NOMO-1 treated with dmso at 0.1 percent for 144 hours (cell line): Measurements from ENCODE around the gene ONECUT3.
"Not testable (repeated sequence)": the region's sequence is repeated elsewhere in the genome, so short reads cannot be mapped to it uniquely, and the experiment has no call there.

Source experiments
- DNase-seq: peaks from one replicate; lab custom pipeline; 2025; ENCODE audit not compliant: unreplicated experiment; lab: John Stamatoyannopoulos, UW

ONECUT3 gene

DNA sequence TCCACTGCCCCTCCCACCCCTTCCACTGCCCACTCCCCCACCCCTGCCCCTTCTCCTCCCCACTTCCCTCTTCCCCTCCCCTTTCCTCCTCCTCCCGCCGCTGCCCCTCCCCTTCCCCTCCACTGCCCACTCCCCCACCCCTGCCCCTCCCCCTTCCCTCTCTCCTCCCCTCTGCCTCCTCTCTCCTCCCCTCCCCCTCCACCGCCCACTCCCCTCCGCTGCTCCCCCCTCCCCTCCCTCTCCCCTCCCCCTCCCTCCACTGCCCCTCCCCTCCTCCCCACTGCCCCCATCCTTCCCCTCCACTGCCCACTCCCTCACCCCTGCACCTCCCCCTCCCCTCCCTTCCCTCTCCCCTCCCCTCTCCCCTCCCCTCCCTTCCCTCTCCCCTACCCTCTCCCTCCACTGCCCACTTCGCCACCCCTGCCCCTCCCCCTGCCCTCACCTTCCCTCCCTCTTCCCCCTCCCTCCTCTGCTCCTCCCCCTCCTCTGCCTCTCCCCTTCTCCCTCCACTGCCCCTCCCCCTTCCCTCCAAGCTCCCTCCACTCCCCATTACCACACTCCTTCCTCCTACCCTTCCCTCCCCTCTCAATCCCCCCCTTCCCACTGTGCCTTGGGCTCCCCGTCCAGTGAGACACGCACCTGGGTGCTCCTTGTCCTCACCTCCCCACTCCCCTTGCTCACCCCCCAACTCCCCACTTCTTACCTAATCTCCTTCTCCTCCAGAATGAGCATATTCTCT is 36.9 kb downstream of the ONECUT3 start:
- DNase-seq, result no peak

DNA sequence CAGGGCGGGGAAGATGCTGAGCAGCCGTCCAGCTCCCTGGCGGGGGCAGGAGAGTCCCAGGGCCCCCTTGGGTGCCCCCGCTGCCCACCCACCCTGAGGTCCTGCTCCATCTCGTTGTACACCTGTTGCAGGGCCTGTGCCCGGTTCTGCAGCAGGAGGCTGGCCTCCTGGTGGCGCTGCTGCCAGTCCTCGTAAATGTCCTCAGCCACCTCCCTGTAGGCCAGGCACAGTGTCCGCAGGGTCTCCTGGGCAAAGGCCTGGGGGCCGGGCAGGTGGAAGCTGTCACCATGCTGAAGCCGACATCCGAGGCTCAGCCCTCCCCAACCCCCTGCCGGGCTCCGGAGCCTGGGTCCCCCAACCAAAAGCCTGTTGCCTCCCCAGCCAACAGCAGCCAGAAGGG is 38.6 kb downstream of the ONECUT3 start:
- DNase-seq, result no peak

DNA sequence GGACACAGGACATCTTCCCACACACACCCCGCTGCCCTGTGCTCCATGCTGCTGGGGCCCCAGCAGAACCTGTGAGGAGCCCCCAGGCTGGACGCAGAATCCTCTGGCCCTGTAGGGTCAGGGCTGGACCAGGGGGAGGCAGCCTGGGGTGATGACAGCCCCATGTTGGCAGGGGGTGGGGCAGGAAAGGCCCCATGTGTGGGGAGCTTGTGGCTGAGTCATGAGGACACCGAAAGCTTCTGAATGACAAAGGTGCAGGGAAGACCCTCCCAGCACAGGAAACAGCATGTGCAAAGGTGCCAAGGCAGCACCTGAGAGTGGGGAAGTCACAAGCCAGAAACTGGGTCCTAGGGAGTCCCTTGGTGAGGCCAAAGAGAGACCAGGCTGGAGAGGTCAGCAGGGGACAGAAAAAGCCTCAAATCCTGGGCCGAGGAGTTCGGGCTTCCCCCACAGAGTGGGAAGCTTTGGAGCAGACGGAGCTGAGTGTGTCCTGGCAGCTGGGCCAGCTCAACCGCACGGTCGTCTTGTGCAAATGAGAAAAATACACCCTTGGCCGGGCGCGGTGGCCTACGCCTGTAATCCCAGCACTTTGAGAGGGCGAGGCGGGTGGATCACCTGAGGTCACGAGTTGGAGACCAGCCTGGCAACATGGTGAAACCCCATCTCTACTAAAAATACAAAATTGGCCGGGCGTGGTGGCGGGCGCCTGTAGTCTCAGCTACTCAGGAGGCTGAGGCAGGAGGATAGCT is 41.3 kb downstream of the ONECUT3 start:
- no peak for DNase-seq

DNA sequence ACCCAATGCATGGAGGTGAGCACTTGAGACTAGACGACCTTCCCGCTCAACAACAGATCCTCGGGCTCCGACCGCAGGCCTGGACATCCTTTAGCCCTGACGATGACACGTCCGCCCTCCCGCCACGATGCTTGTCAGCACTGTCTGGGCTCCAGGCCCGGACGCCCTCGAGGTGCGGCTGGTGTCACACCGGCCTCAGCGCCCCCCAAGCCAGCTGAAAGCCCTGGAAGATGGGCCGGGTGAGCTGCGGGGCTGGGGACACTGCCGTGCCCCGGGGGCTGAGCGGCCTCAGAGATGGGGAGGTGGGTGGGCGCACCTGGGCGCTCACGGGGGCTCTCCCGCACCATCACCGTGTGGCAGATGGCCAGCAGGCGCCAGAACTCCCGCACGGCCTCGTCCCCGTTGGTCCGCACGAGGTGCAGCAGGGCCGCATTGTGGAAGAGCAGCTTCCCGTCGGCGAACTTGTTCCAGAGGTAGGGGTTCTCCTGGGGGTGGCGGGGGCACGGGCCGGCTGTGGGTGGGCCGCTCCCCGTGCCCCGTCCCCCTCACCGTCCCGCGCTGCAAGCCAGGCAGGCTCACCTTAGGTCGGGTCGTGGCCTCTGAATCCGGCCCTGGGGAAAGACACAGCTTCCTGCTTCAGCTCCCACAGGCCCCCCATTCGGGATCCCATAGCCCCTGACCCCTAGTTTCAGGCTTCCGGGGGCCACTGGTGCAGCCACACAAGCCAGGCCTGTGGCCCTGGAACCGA is 43.3 kb downstream of the ONECUT3 start:
- DNase-seq, result no peak

DNA sequence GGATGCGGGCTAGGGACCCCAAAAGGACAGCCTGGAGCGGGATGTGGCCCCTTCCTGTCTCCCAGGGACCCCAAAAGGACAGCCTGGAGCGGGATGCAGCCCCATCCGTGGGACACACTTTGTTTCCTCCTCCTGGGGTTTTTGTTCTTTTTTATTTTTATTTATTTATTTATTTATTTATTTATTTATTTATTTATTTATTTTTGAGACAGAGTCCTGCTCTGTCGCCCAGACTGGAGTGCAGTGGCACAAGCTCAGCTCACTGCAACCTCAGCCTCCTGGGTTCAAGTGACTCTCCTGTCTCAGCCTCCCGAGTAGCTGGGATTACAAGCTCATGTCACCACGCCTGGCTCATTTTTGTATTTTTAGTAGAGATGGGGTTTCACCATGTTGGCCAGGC is 44.0 kb downstream of the ONECUT3 start:
- not testable (repeated sequence) for DNase-seq

DNA sequence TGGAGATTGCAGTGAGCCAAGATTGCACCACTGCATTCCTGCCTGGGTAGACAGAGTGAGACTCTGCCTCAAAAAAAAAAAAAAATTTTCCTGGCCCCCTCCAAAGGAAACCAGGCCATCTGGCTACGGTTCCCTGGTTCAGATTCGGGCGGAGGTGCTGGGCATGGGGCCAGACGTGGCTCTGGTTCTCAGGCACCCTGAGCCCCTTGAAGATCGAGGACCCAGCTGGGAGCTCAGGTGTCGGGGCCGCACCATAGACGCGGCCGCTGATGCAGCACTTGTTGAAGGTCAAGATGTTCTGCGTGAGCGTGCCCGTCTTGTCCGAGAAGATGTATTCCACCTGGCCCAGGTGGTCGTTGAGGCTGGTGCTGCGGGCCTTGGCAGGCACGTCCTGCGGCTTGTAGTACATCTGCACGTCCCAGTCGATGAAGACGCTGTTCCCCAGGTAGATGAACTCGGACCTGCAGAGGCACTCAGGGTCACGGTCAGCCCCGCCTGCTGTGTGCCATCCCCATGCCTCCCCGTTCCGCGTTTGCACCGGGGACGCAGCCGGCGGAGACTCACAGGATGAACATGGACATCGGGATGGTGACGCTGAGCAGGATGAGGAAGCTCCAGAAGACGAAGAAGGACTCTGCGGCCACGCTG is 46.5 kb downstream of the ONECUT3 start:
- no peak for DNase-seq

DNA sequence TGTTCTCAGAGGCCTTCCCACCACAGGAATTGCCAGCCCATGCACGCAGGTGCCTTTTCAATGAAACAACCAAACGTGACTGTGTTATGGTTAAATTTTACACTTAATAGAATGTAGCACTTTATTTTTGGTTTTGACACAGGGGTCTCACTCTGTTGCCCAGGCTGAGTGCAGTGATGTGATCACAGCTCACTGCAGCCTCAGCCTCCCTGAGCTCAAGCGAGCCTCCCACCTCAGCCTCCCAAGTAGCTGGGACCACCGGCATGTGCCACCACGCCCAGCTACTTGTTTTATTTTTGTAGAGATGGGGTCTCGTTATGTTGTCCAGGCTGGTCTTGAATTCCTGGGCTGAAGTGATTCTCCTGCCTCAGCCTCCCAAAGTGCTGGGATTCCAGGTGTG is 51.6 kb downstream of the ONECUT3 start:
- no peak for DNase-seq

DNA sequence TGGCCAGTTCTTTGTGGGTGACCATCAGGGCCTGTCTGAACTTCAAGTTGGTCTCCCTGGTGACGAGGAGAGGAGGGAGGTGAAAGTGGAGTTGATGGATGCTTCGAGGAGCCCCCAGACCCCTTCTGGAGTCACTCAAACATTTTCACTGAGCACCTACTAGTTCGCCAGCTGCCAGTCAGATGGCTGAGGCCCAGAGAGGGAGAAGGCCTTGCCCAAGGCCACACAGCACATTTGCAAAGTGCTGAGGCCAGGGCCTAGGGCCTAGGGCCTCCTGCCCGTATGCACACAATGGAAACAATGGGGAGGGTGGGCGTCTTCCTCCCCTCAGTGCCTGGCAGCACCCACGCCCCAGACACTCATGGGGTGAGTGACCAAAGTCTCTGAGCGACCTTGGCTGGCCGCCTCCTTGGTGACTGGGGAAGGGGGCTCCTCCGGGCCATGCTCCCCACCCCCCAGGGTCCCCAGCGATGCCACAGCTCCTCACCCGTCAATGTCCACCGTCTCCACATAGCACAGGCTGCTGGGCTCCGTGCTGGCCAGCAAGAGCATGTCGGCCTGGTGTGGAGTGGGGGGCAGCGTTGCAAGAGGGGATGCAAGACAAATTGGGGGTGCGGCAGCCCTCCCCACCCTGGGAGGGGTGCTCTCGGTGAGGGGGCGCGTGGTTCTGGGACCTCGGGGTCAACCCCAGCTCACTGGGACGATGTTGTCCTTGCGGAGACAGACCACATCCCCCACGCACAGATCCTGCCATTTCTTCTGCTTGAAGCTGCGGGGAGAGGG is 52.3 kb downstream of the ONECUT3 start:
- no peak for DNase-seq

DNA sequence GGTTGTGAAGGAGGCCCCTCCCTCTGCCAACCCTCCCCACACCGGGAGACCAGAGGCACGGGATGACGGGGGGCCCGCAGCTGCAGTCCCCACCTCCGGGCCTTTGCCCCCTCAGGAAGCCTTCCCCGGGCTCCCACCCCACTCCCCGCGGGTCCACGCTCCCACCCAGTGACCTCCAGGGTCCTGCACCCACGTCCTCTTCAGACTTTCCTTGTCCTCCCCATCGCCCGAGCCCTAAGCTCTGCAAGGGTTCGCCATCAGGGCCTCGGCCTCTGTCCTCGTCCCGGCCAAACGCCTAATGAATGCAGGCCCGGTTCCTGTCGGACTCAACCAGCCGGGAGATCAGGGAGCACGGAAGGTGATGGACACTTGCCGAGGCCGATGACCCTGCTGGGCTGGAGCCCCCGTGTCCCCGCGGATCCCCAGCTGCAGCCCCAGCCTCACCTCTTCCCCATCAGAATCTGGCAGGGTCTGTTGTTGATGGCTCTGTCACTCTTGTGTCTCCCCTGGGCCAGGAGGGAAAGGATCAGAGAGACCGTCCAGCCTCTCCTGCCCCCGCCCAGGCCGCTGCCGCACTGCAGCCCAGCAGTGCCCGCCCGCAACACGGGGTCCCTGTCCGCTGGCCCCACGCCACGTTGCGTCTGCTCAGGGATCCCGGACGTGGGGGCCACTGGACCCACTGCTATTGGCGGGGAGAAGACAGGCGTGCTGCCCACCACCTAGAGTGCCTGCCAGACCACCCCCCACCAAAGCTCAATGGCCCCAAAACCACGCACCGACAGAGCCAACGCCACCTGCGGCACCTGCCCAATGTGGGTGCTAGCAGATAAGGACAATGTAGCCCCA is 53.1 kb downstream of the ONECUT3 start:
- no peak for DNase-seq

DNA sequence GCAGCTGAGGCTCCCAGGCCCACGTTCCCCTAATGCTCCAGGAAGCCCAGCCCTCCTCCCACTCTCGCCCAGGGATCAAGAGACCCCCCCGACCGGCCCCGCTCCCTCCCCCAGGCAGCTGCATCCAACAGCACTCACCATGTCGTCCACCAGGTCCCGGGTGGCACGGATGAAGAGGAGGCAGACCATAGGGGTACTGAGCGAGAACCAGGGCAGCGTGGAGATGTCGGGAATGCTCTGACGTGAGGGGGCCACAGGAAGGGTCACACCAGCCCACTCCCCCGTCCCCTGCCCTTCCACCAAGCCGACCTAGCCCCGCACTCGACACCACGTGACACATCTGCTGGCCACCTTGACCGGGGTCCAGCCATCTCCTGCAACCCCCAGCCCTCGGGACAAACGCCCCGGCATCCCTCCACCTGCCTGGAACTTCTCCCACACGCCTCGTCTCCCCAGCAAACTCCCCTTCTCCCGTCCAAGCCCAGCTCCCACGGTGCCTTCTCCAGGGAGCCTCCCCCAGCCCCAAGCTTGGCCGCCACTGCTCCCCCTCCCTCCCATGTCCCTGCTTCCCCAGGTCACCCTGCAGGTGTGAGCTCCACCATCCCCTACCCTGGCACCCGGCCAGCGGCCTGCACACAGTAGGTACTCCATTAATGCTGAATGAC is 53.9 kb downstream of the ONECUT3 start:
- DNase-seq, result no peak

DNA sequence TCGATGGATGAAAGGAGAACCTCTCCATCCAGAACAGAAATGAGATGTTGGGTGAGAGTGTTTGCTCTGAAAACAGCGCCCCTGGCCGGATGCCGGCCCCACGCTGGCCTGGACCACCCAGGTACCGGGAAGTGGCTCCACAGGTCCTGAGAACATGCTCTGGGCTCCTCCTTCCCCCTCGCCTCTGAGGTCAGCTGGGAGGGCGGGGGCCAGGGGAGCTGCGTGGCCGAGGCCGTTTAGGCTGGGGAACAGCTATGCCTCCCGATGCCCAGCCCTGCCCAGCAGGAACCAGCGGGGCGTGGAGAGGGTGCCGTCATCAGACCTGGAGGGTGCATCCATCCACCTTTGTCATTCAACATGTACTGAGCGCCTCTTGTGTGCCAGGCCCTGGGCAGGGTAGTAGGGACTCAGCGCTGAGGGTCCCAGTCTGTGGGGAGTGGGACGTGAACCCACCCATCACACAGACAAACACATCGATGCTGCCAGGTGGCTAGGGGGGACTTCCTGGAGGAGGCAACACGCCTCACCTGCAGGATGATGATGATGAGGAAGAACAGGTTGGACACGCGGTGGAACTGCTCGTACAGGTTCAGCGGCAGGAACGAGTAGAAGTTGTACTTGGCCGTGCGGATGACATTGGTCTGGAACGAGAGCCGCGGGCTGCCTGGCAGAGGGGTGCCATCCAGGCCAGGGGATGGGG is 54.5 kb downstream of the ONECUT3 start:
- DNase-seq, result no peak

DNA sequence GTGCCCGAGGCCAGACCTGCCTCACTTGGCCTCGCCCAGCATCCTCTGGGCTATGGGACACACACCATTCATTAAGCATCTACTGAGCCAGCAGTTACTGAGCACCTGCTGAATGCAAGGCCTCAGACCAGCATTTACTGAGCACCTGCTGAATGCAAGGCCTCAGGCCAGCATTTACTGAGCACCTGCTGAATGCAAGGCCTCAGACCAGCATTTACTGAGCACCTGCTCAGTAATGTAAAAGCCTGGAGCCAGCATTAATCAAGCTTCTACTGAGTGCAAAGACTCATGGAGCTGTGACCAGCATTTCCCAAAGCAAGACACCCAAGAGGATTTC is 55.1 kb downstream of the ONECUT3 start:
- DNase-seq, result no peak

DNA sequence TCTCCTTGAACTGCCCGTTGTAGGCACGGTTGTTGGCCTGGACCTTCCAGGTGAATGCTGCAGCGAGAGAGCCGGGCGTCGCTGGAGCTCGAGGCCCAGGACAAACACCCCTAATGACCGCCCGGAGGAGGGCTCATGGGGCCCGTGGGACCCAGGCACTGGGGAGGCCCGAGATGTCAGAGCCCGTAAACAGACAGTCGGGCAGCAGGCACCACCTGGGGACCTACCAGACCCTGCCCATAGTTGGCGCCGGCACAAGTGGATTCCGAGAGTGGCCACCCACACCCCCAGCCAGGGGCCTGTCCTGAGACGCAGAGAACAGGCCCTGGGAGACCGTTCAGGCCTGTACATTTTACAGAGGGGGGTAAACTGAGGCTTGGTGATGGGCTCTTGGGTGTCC is 56.4 kb downstream of the ONECUT3 start:
- no peak for DNase-seq

DNA sequence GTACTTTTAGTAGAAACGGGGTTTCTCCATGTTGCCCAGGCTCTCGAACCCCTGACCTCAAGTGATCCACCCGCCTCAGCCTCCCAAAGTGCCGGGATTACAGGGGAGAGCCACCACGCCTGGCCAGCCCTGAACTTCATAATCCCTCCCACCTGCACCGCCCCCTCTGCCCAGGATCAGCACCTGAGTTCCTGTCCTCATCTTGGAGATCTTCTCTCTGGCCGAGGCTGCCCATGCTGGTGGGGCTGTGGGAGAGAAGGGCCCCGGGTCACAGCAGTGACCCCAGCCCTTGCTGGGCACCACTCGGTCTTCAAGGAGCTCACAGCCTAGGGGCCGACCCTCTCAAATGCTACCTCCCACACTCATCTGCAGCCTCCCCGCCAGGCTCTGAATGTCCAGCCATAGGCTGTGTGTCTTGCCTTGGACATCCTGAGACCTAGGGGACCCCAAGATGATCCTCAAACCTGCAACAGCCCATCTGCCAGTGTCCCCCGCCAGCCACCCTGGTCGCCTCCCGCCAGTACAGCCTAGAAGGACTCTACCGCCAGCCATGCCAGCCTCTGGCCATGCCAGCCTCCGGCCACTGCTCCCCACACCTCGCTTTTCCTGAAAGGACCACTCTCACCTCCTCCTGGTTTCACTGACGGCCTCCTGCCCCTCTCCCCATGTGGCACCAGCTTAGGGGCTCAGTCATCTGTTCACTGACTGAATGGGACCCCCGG is 57.3 kb downstream of the ONECUT3 start:
- DNase-seq, result no peak

DNA sequence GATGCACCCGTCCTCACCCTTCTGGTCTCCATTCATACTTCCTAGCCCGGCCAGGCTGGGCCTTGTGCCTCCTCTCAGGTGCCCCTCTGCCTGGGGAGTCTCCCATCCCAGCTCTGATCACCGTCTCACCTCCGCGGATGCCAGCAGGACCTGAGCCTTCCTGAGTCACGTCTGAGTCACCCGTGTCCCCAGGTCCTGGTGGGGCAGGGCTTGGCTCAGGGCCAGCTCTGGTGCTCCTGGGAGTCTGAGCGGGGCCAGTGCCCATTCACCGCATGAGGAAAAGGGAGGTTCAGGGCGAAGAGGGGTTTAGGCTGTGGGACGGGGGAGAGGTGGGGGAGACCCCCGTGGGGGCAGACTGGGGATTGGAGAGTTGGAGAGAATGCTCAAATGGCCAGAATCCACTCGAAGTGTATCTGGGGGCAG is 58.2 kb downstream of the ONECUT3 start:
- DNase-seq, result no peak

DNA sequence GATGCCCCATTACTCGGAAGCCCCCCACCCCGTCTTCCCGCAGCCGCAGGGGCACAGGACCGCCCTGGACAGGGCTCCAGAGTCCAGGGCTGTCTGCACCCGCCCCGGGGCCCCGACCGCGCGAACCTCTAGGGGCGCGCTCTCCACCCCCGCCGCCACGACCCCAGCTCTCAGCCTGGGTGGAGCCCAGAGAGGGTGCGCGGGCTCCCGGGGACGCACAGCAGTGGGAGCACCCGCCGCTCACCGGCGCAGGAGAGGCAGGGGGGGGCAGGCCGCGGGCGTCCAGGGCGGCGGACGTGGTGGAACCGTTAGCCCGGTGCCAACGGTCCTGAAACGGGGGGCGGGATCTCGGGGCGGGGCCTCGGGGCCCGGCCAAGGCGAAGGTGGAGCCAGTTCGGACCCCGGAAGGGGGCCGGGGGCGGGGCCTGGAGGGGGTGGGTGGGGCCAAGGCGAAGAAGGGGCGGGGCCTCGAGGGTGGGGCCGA is 58.7 kb downstream of the ONECUT3 start, which contains the start of gene ATP8B3:
TSS of gene ATP8B3 (minus strand) at position 335 of the 484 bp plus-strand sequence. CDS start 540 bp downstream, outside the sequence.
- DNase-seq, result no peak

DNA sequence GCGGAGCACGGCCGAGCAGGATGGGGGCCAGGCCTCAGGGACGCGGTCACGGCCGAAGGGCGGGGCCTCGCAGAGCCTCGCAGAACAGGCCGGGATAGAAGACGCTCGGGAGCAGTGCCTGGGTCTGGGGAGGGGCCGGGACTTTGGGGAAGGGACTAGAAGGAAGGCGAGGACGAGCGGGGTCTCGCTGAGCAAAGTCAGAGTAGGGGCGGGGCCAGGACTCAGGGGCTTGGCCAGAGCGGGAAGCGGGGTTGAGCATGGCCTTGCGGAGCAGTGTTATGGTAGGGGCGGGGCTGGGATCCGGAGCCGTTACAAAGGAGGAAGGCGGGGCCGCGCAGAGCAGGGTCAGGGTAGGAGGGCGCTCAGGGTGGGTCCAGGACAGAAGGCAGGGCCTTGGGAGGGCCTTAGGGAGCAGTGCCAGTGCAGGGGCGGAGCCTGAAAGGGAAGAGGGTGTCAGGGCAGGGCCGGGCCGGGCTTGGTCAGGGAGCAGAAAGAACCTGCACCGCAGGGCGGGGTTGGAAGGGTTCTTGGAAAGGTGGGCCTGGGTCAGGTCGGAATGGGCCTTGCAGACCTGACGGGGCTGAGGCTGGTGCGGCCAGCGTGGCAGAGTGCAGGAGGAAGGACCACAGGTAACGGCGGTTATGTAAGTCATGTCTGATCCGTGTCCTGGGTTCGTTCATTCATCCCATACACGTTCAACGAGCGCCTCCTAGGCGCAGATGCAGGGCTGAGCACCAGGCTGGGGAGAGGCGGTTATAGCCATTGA is 59.3 kb downstream of the ONECUT3 start:
- peak; percentile 95 for DNase-seq
